SK-N-SH (cell line): Measurements from ENCODE around the gene MEA1. TPM values are rescaled to one million over a fixed set of nuclear protein-coding genes. Genes with fewer than 3 reads are reported as not detected.

Source experiments
- CTCF ChIA-PET: fragments of 300-600, 350-600 bp; formaldehyde crosslinking; extraction: SDS; loops from one replicate; lab custom pipeline; 2021; lab: Yijun Ruan, JAX
- POLR2A ChIA-PET: fragments of 350-600 bp; sonication (Branson Sonifier 250); formaldehyde crosslinking; extraction: SDS; loops from one replicate; lab custom pipeline; 2020; ENCODE audit warnings: antibody characterized with exemption, inconsistent platforms; lab: Yijun Ruan, JAX
- DNase-seq: peaks from one replicate; pipeline ENCODE4 v3.0.0; 2012
- H2AFZ ChIP-seq: fragments of 200-600 bp; sonication (generic); 2 replicates; pipeline ENCODE4 v1.8.1; 2016; ENCODE audit warnings: antibody characterized with exemption, mild to moderate bottlenecking, low read depth
- H3F3A ChIP-seq: fragments of 200-600 bp; sonication (generic); replicated peaks from 2 replicates; pipeline ENCODE3; 2016; ENCODE audit warnings: antibody characterized with exemption, mild to moderate bottlenecking; ENCODE audit not compliant: insufficient read depth
- H3K27ac ChIP-seq, 2 experiments: fragments of 200-500 bp in 1 of 2; fragments of 200-600 bp in 1 of 2; sonication (Bioruptor generic) in 1 of 2; sonication (generic), shearing (Covaris generic) in 1 of 2; 2 replicates each; pipeline versions ENCODE4 v1.5.1 to v1.6.1; 2014 to 2016; ENCODE audit warnings: low read depth in 2 of 2, inconsistent platforms in 1 of 2, low read length in 1 of 2, mild to moderate bottlenecking in 1 of 2, mixed read lengths in 1 of 2
- H3K27me3 ChIP-seq: fragments of 200-600 bp; sonication (generic), shearing (Covaris generic); 2 replicates; pipeline ENCODE4 v1.6.1; 2016; ENCODE audit warnings: mixed run types; ENCODE audit not compliant: insufficient read depth
- H3K36me3 ChIP-seq, 2 experiments: fragments of 200-500 bp in 1 of 2; fragments of 200-600 bp in 1 of 2; sonication (Bioruptor generic) in 1 of 2; sonication (generic) in 1 of 2; replicated peaks in 1 of 2; 2 replicates each; pipeline versions ENCODE3 to v1.5.1; 2014 to 2016; ENCODE audit warnings: low read length in 1 of 2, mild to moderate bottlenecking in 1 of 2; ENCODE audit not compliant: insufficient read depth in 2 of 2, control insufficient read depth in 1 of 2
- H3K4me1 ChIP-seq, 2 experiments: fragments of 200-500 bp in 1 of 2; fragments of 200-600 bp in 1 of 2; sonication (Bioruptor generic) in 1 of 2; sonication (generic), shearing (Covaris generic) in 1 of 2; 2 replicates each; pipeline versions ENCODE4 v1.5.1 to v1.6.1; 2014 to 2016; ENCODE audit warnings: low read depth in 1 of 2, low read length in 1 of 2, mixed run types in 1 of 2; ENCODE audit not compliant: insufficient read depth in 2 of 2, control insufficient read depth in 1 of 2
- H3K4me2 ChIP-seq: fragments of 200-600 bp; sonication (generic), shearing (Covaris generic); 2 replicates; pipeline ENCODE4 v1.6.1; 2017; ENCODE audit warnings: mixed run types
- H3K4me3 ChIP-seq, 2 experiments: fragments of 200-500 bp in 1 of 2; fragments of 200-600 bp in 1 of 2; sonication (Bioruptor generic) in 1 of 2; sonication (generic), shearing (Covaris generic) in 1 of 2; 2 replicates each; pipeline versions ENCODE4 v1.5.1 to v1.8.1; 2014 to 2016; ENCODE audit warnings: low read depth in 2 of 2, inconsistent platforms in 1 of 2, low read length in 1 of 2, mild to moderate bottlenecking in 1 of 2, mixed read lengths in 1 of 2, moderate library complexity in 1 of 2
- H3K79me2 ChIP-seq: fragments of 200-600 bp; sonication (generic); 2 replicates; pipeline ENCODE4 v1.8.1; 2017; ENCODE audit warnings: mild to moderate bottlenecking; ENCODE audit not compliant: insufficient read depth
- H3K9ac ChIP-seq: fragments of 200-600 bp; sonication (generic); 2 replicates; pipeline ENCODE4 v1.6.1; 2017; ENCODE audit warnings: mixed run types
- H3K9me2 ChIP-seq: fragments of 200-600 bp; sonication (generic); 2 replicates; pipeline ENCODE4 v1.6.1; 2017; ENCODE audit warnings: mixed run types
- H3K9me3 ChIP-seq: fragments of 200-600 bp; sonication (generic); 2 replicates; pipeline ENCODE4 v1.6.1; 2017; ENCODE audit warnings: mixed run types, mild to moderate bottlenecking, moderate library complexity
- H4K20me1 ChIP-seq: fragments of 200-600 bp; sonication (generic); 2 replicates; pipeline ENCODE4 v1.6.1; 2017; ENCODE audit warnings: mild to moderate bottlenecking, mixed run types; ENCODE audit not compliant: insufficient read depth
- CHD2 ChIP-seq: fragments of 150-350 bp; IDR thresholded peaks from 2 replicates; pipeline ENCODE4 v1.6.1; 2018; ENCODE audit warnings: low read length; ENCODE audit not compliant: partially characterized antibody
- CTCF ChIP-seq: fragments of 200-600 bp; sonication (generic); IDR thresholded peaks from 2 replicates; pipeline ENCODE4 v1.6.1; 2017; ENCODE audit warnings: antibody characterized with exemption, mild to moderate bottlenecking, moderate library complexity
- ELF1 ChIP-seq: IDR thresholded peaks from 2 replicates; pipeline ENCODE4 v1.4.0; 2012
- FOXJ3 ChIP-seq: sonication (generic); formaldehyde crosslinking; IDR thresholded peaks from 2 replicates; pipeline ENCODE4 v1.5.1; 2020; ENCODE audit warnings: mild to moderate bottlenecking, missing genetic modification reagents
- FOXM1 ChIP-seq: IDR thresholded peaks from 2 replicates; pipeline ENCODE4 v1.4.0; 2012; ENCODE audit warnings: low read depth, mild to moderate bottlenecking
- IRF3 ChIP-seq: fragments of 150-350 bp; IDR thresholded peaks from 2 replicates; pipeline ENCODE4 v1.6.1; 2016; ENCODE audit warnings: mild to moderate bottlenecking, low read depth, low read length
- MEF2A ChIP-seq: IDR thresholded peaks from 2 replicates; pipeline ENCODE4 v1.4.0; 2012; ENCODE audit warnings: low read depth, borderline replicate concordance
- RXRA ChIP-seq: IDR thresholded peaks from 2 replicates; pipeline ENCODE4 v1.4.0; 2012; ENCODE audit warnings: low read depth, mild to moderate bottlenecking, borderline replicate concordance
- USF2 ChIP-seq: fragments of 150-350 bp; IDR thresholded peaks from 2 replicates; pipeline ENCODE4 v1.6.1; 2017; ENCODE audit warnings: antibody characterized with exemption, low read length, low read depth, borderline replicate concordance
- ZBTB33 ChIP-seq: IDR thresholded peaks from 2 replicates; pipeline ENCODE4 v1.4.0; 2012; ENCODE audit warnings: low read depth, borderline replicate concordance
- WGBS: methylation state at CpG from one replicate; pipeline ENCODE4 v1.1.6; 2017; ENCODE audit warnings: low lambda C conversion rate; 5-methylcytosine and 5-hydroxymethylcytosine counted together
- polyA plus RNA-seq, 3 experiments: library from polyadenylated mRNA; depleted of rRNA; stranded (reverse); fragments of >200 nt; gene quantifications; 2 replicates each; pipeline ENCODE4 v1.2.3, GENCODE V29; 2012

The MEA1 gene
- polyA plus RNA-seq, 1 of the 3 experiments (the other 2 are of a cell fraction), result 171 TPM

- 70% methylated on average over 8 of the region's 8 CpGs for WGBS
- CTCF ChIA-PET, result interaction anchor here (0.6 to 1.5 kb wide), 2 partner anchors 13 to 92 kb away, joined by 4 to 6 read pairs; no protein-coding TSS in a partner anchor
- H3K27ac ChIP-seq, result no peak overlapping the region; a peak in 1 of 4 replicates
These were observed 42.2 kb upstream of the MEA1 start for GRCh38 chr6:43055966-43056365.

More at GRCh38 chr6:43055966-43056365, 42.2 kb upstream of the MEA1 start:
- TF ChIP-seq ZBTB33 (no peak), FOXJ3 (no peak), FOXM1 (no peak), MEF2A (no peak), CHD2 (no peak), RXRA (no peak), ELF1 (no peak), USF2 (no peak), CTCF (no peak), IRF3 (no peak)
- Histone ChIP-seq H3K9me3 (no peaks in the 10 kb centered on the region), H3K4me1 (peaks cover 11 to 36% of the 10 kb centered on the region in 2 experiments), H3K4me3 (no peak overlapping the region), H2AFZ (no peak overlapping the region), H3K36me3 (peaks cover 7 to 20% of the 10 kb centered on the region in 2 experiments), H4K20me1 (no peaks in the 10 kb centered on the region), H3K79me2 (peaks cover 65% of the 10 kb centered on the region), H3K27me3 (no peaks in the 10 kb centered on the region), H3K9ac (no peak overlapping the region), H3F3A (peaks cover 11% of the 10 kb centered on the region), H3K9me2 (no peaks in the 10 kb centered on the region), H3K4me2 (no peak overlapping the region)
- POLR2A ChIA-PET, result interaction anchor here (1.4 kb wide), 1 partner anchor 35 kb away, joined by 3 read pairs; no protein-coding TSS in a partner anchor
- DNase-seq, result no peak
